IPS-18a (cell line): ENCODE measurements around the gene CXCL5.

Experiments used
- H3K27ac ChIP-seq: one replicate; pipeline ENCODE4 v1.5.1; 2013; ENCODE audit warnings: low read length
- H3K27me3 ChIP-seq: one replicate; pipeline ENCODE4 v1.6.1; 2013; ENCODE audit warnings: mild to moderate bottlenecking, low read length; ENCODE audit not compliant: control insufficient read depth, insufficient read depth
- H3K36me3 ChIP-seq: one replicate; pipeline ENCODE4 v1.6.1; 2013; ENCODE audit warnings: low read depth, low read length; ENCODE audit not compliant: control insufficient read depth
- H3K4me1 ChIP-seq: one replicate; pipeline ENCODE4 v1.6.1; 2013; ENCODE audit warnings: low read depth, low read length; ENCODE audit not compliant: control insufficient read depth
- H3K4me3 ChIP-seq: one replicate; pipeline ENCODE4 v1.5.1; 2013; ENCODE audit warnings: low read length
- H3K9ac ChIP-seq: one replicate; pipeline ENCODE4 v1.6.1; 2013; ENCODE audit warnings: mild to moderate bottlenecking, low read length, moderate library complexity
- H3K9me3 ChIP-seq: one replicate; pipeline ENCODE4 v1.6.1; 2013; ENCODE audit warnings: low read depth, low read length; ENCODE audit not compliant: control insufficient read depth

The CXCL5 gene

GRCh38 chr4:74037076-74037955 lies 38.8 kb upstream of the CXCL5 start:
- H3K9ac ChIP-seq, result peak overlapping the region; percentile 29
- H3K4me3 ChIP-seq, result peak overlapping the region; percentile 75
- H3K27ac ChIP-seq, result no peak overlapping the region

GRCh38 chr4:74033739-74034138 lies 35.3 kb upstream of the CXCL5 start:
- Histone ChIP-seq H3K4me3 (no peak overlapping the region), H3K9me3 (no peaks in the 10 kb centered on the region), H3K9ac (no peak overlapping the region), H3K27ac (no peak overlapping the region), H3K36me3 (no peaks in the 10 kb centered on the region), H3K27me3 (no peaks in the 10 kb centered on the region), H3K4me1 (peaks cover 12% of the 10 kb centered on the region)

More at GRCh38 chr4:74037076-74037955, 38.8 kb upstream of the CXCL5 start:
- no peaks in the 10 kb centered on the region for H3K9me3 ChIP-seq
- H3K36me3 ChIP-seq, result no peaks in the 10 kb centered on the region
- H3K4me1 ChIP-seq, result peaks cover 23% of the 10 kb centered on the region
- peaks cover 9% of the 10 kb centered on the region for H3K27me3 ChIP-seq

- Histone ChIP-seq H3K4me3 (no peak overlapping the region), H3K27ac (no peak overlapping the region), H3K9me3 (no peaks in the 10 kb centered on the region), H3K4me1 (peaks cover 3% of the 10 kb centered on the region), H3K27me3 (no peaks in the 10 kb centered on the region), H3K9ac (no peak overlapping the region), H3K36me3 (no peaks in the 10 kb centered on the region)
Measured at GRCh38 chr4:74032064-74032463, 33.6 kb upstream of the CXCL5 start.

- H3K9me3 ChIP-seq, result no peaks in the 10 kb centered on the region
- H3K4me3 ChIP-seq, result no peak overlapping the region
- no peaks in the 10 kb centered on the region for H3K36me3 ChIP-seq
- H3K27me3 ChIP-seq, result no peaks in the 10 kb centered on the region
- no peaks in the 10 kb centered on the region for H3K4me1 ChIP-seq
- no peak overlapping the region for H3K9ac ChIP-seq
- no peak overlapping the region for H3K27ac ChIP-seq
Measured at GRCh38 chr4:74031576-74031975, 33.1 kb upstream of the CXCL5 start.

- no peaks in the 10 kb centered on the region for H3K27me3 ChIP-seq
- H3K27ac ChIP-seq, result no peak overlapping the region
- no peak overlapping the region for H3K4me3 ChIP-seq
- H3K36me3 ChIP-seq, result no peaks in the 10 kb centered on the region
- H3K4me1 ChIP-seq, result no peaks in the 10 kb centered on the region
- no peaks in the 10 kb centered on the region for H3K9me3 ChIP-seq
- no peak overlapping the region for H3K9ac ChIP-seq
Measured at GRCh38 chr4:74030285-74030684, 31.8 kb upstream of the CXCL5 start.

DNA sequence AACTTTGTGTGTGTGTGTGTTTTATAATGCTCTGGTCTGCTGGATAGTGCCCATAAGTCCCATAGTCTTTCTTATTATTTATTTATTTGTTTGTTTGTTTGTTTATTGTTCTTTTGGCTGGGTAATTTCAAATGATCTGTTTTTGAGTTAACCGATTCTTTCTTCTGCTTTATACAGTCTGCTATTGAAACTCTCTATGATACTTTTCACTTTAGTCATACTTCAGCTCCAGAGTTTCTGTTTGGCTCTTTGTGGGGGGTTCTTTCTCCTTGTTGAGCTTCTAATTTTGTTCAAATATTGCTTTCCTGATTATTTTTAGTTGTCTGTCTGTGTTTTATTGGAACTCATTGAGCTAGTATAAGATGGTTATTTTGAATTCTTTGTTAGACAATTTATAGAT lies 30.0 kb upstream of the CXCL5 start:
- Histone ChIP-seq H3K9ac (no peak overlapping the region), H3K27ac (no peak overlapping the region)

GRCh38 chr4:74023709-74024108 lies 25.2 kb upstream of the CXCL5 start:
- no peak overlapping the region for H3K4me3 ChIP-seq
- H3K27me3 ChIP-seq, result no peaks in the 10 kb centered on the region
- no peaks in the 10 kb centered on the region for H3K4me1 ChIP-seq
- no peaks in the 10 kb centered on the region for H3K36me3 ChIP-seq
- H3K9me3 ChIP-seq, result no peaks in the 10 kb centered on the region
- H3K27ac ChIP-seq, result no peak overlapping the region
- H3K9ac ChIP-seq, result no peak overlapping the region

More for the DNA sequence above, 30.0 kb upstream of the CXCL5 start:
- no peaks in the 10 kb centered on the region for H3K9me3 ChIP-seq
- H3K36me3 ChIP-seq, result no peaks in the 10 kb centered on the region
- no peak overlapping the region for H3K4me3 ChIP-seq
- no peaks in the 10 kb centered on the region for H3K27me3 ChIP-seq
- no peaks in the 10 kb centered on the region for H3K4me1 ChIP-seq

GRCh38 chr4:74021601-74022000 lies 23.1 kb upstream of the CXCL5 start:
- Histone ChIP-seq H3K4me3 (no peak overlapping the region), H3K9ac (no peak overlapping the region), H3K36me3 (no peaks in the 10 kb centered on the region)

GRCh38 chr4:74018771-74019170 lies 20.3 kb upstream of the CXCL5 start:
- Histone ChIP-seq H3K4me1 (peaks cover 6% of the 10 kb centered on the region), H3K9ac (no peak overlapping the region), H3K4me3 (no peak overlapping the region), H3K27ac (no peak overlapping the region), H3K9me3 (no peaks in the 10 kb centered on the region), H3K27me3 (no peaks in the 10 kb centered on the region), H3K36me3 (no peaks in the 10 kb centered on the region)

More at GRCh38 chr4:74021601-74022000, 23.1 kb upstream of the CXCL5 start:
- Histone ChIP-seq H3K27ac (no peak overlapping the region), H3K27me3 (no peaks in the 10 kb centered on the region), H3K4me1 (no peaks in the 10 kb centered on the region), H3K9me3 (no peaks in the 10 kb centered on the region)

DNA sequence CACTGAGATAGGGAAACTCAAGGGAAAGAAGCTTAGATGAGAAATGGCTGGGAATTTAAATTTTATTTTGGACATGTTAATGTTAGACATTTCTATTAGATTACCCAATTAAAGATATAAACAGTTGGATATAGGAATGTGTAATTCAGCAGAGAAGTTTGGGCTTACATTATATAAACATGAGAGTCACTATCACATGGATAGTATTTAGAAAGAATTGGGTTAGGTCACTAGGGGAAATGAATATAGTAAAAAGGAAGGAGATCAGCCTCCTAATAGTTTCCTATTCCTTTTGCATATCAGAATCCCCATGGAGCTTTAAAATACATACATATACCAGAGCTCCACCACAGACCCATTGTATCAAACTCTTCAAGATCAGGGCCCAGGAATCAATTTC lies 19.6 kb upstream of the CXCL5 start:
- Histone ChIP-seq H3K4me3 (no peak overlapping the region), H3K36me3 (no peaks in the 10 kb centered on the region), H3K27ac (no peak overlapping the region), H3K9ac (no peak overlapping the region), H3K27me3 (no peaks in the 10 kb centered on the region), H3K9me3 (no peaks in the 10 kb centered on the region), H3K4me1 (peaks cover 6% of the 10 kb centered on the region)

DNA sequence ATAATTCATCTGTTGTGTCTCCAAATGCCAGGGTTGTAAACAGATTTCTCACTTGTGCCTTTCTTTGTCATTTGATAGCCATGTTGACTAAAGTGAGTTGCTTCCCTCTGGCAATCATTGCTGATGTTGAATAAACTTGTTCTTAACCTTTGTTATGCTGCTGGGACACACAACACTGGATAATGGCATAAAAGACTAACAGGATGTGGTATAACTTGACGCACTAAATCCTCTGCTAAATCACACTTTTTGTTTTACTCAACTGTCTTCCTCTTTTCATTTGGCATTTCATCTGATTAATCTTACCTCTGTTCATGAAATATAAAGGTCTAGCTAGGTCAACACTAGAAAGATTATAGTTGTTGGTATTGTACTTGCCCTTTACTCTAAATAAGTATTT lies 17.6 kb upstream of the CXCL5 start:
- Histone ChIP-seq H3K9me3 (no peaks in the 10 kb centered on the region), H3K27ac (no peak overlapping the region), H3K27me3 (no peaks in the 10 kb centered on the region), H3K36me3 (no peaks in the 10 kb centered on the region), H3K4me3 (no peak overlapping the region), H3K4me1 (peaks cover 6% of the 10 kb centered on the region), H3K9ac (no peak overlapping the region)
